Endothelial cell of umbilical vein (primary cell): Measurements from ENCODE around the gene TXNRD3. TPM values are rescaled to one million over a fixed set of nuclear protein-coding genes. Genes with fewer than 3 reads are reported as not detected.

Source experiments
- BruUV-seq: library from RNA; stranded (reverse); fragments of 400-500 nt; replicated peaks from 2 replicates; lab custom pipeline; 2021; lab: Mats Ljungman, UMichigan
- CTCF ChIA-PET: fragments of 300-600, 350-600 bp; sonication (Branson Sonifier 250); formaldehyde crosslinking; loops from one replicate; lab custom pipeline; 2021; ENCODE audit warnings: antibody characterized with exemption, inconsistent platforms; lab: Charles Lee
- POLR2A ChIA-PET: fragments of 300-600, 350-600 bp; sonication (Branson Sonifier 250); formaldehyde crosslinking; loops from one replicate; lab custom pipeline; 2021; ENCODE audit warnings: antibody characterized with exemption, inconsistent platforms; lab: Charles Lee
- DNase-seq: peaks from one replicate; pipeline ENCODE4 v3.0.0-alpha.2; 2011; ENCODE audit warnings: low read depth, low spot score
- FAIRE-seq: peaks from 2 replicates; lab custom pipeline; 2011; peaks lifted over from hg19 to GRCh38; lab: Jason Lieb, UNC
- H2AFZ ChIP-seq: 2 replicates; pipeline ENCODE4 v1.6.0; 2012; ENCODE audit warnings: low read depth, low read length, control low read depth, inconsistent platforms
- H3K27ac ChIP-seq: 2 replicates; pipeline ENCODE4 v1.5.1; 2011; ENCODE audit warnings: low read depth, mild to moderate bottlenecking, control low read depth, low read length, moderate library complexity; ENCODE audit not compliant: insufficient read depth
- H3K27me3 ChIP-seq, 2 experiments: 2 replicates each; pipeline versions ENCODE4 v1.6.0 to v1.6.1; 2011; ENCODE audit warnings: low read length in 2 of 2, mixed read lengths in 1 of 2; ENCODE audit not compliant: control insufficient read depth in 2 of 2, insufficient read depth in 2 of 2
- H3K36me3 ChIP-seq, 2 experiments: 2 replicates in 1 of 2; 3 replicates in 1 of 2; pipeline ENCODE4 v1.5.1; 2011; ENCODE audit warnings: low read length in 2 of 2, mild to moderate bottlenecking in 1 of 2, moderate library complexity in 1 of 2; ENCODE audit not compliant: control insufficient read depth in 2 of 2, insufficient read depth in 2 of 2; ENCODE audit errors: extremely low read depth in 1 of 2
- H3K4me1 ChIP-seq: 3 replicates; pipeline ENCODE4 v1.5.1; 2011; ENCODE audit warnings: mild to moderate bottlenecking, low read length; ENCODE audit not compliant: control insufficient read depth, insufficient read depth; ENCODE audit errors: extremely low read depth
- H3K4me2 ChIP-seq: 2 replicates; pipeline ENCODE4 v1.6.1; 2011; ENCODE audit warnings: low read length, control low read depth, mixed read lengths; ENCODE audit not compliant: insufficient read depth
- H3K4me3 ChIP-seq, 3 experiments: fragments of 200-600 bp in 1 of 3; sonication (generic), shearing (Covaris generic) in 1 of 3; replicated peaks in 1 of 3; 2 replicates each; pipeline ENCODE4 v1.5.1; 2011 to 2016; ENCODE audit warnings: control low read depth in 3 of 3, low read length in 3 of 3, mild to moderate bottlenecking in 2 of 3, inconsistent platforms in 1 of 3, low read depth in 1 of 3, moderate library complexity in 1 of 3; ENCODE audit not compliant: insufficient read depth in 1 of 3
- H3K79me2 ChIP-seq: 2 replicates; pipeline ENCODE4 v1.6.0; 2012; ENCODE audit warnings: low read length, inconsistent platforms; ENCODE audit not compliant: control insufficient read depth, insufficient read depth
- H3K9ac ChIP-seq: replicated peaks from 2 replicates; pipeline ENCODE3; 2011; ENCODE audit warnings: low read length, control low read depth; ENCODE audit not compliant: insufficient read depth; ENCODE audit errors: extremely low read depth
- H3K9me1 ChIP-seq: replicated peaks from 3 replicates; pipeline ENCODE4 v1.6.0; 2011; ENCODE audit warnings: mild to moderate bottlenecking, low read length; ENCODE audit not compliant: control insufficient read depth, insufficient read depth; ENCODE audit errors: extremely low read depth
- H3K9me3 ChIP-seq: replicated peaks from 2 replicates; pipeline ENCODE4 v1.5.1; 2012; ENCODE audit warnings: low read length, inconsistent platforms; ENCODE audit not compliant: control insufficient read depth, insufficient read depth
- H4K20me1 ChIP-seq: replicated peaks from 2 replicates; pipeline ENCODE3; 2011; ENCODE audit warnings: mild to moderate bottlenecking, low read length; ENCODE audit not compliant: control insufficient read depth, insufficient read depth; ENCODE audit errors: extremely low read depth
- CTCF ChIP-seq, 2 donors: IDR thresholded peaks; 1 replicate in 1 of 2; 2 replicates in 1 of 2; pipeline ENCODE4 v1.5.1; 2011; ENCODE audit warnings: low read length in 2 of 2, mild to moderate bottlenecking in 2 of 2, moderate library complexity in 2 of 2, control low read depth in 1 of 2, inconsistent platforms in 1 of 2, low read depth in 1 of 2; ENCODE audit not compliant: insufficient read depth in 1 of 2; ENCODE audit errors: extremely low read depth in 1 of 2
- EZH2 ChIP-seq: IDR thresholded peaks from 2 replicates; pipeline ENCODE4 v1.6.1; 2012; ENCODE audit warnings: borderline replicate concordance, low read depth, mild to moderate bottlenecking, moderate library complexity, low read length, inconsistent platforms; ENCODE audit not compliant: severe bottlenecking
- FOS ChIP-seq: IDR thresholded peaks from 2 replicates; pipeline ENCODE4 v1.6.1; 2011; ENCODE audit warnings: mild to moderate bottlenecking, low read length, moderate library complexity, borderline replicate concordance; ENCODE audit not compliant: insufficient read depth
- GATA2 ChIP-seq: IDR thresholded peaks from 2 replicates; pipeline ENCODE4 v1.7.0; 2011; ENCODE audit warnings: low read depth, mild to moderate bottlenecking, moderate library complexity, mixed read lengths, low read length; ENCODE audit not compliant: insufficient read length, insufficient read depth
- JUN ChIP-seq: IDR thresholded peaks from 2 replicates; pipeline ENCODE4 v1.6.1; 2011; ENCODE audit warnings: borderline replicate concordance, low read depth; ENCODE audit not compliant: insufficient read length, insufficient read depth
- MAX ChIP-seq: IDR thresholded peaks from 2 replicates; pipeline ENCODE4 v1.6.1; 2011; ENCODE audit not compliant: insufficient read depth, insufficient read length
- MYC ChIP-seq: IDR thresholded peaks from one replicate; pipeline ENCODE4 v1.6.1; 2011; ENCODE audit warnings: mild to moderate bottlenecking, low read depth, low read length
- POLR2A ChIP-seq: IDR thresholded peaks from 2 replicates; pipeline ENCODE4 v1.6.1; 2012; ENCODE audit warnings: low read depth, mild to moderate bottlenecking, control low read depth, low read length
- POLR2AphosphoS5 ChIP-seq: IDR thresholded peaks from 2 replicates; pipeline ENCODE4 v1.6.1; 2012; ENCODE audit warnings: low read depth, mild to moderate bottlenecking, control low read depth, low read length, moderate library complexity; ENCODE audit not compliant: insufficient read depth
- dilution Hi-C: fragments of 300-500 bp; cut with MboI; formaldehyde crosslinking; loops from one replicate; pipeline ENCODE4 v1.15.0; 2019; ENCODE audit warnings: low sequenced_read_pairs; ENCODE audit not compliant: extremely low pct_ligation_motif_present
- intact Hi-C: fragments of 100-400 bp; cut with micrococcal nuclease; formaldehyde crosslinking; loops from one replicate; pipeline ENCODE4 v1.10.0; 2022
- polyA plus RNA-seq, 4 experiments: library from polyadenylated mRNA; depleted of rRNA in 3 of 4; stranded (reverse) in 3 of 4; unstranded in 1 of 4; fragments of >200 nt; gene quantifications; 2 replicates each; pipeline versions ENCODE4 v1.2.1 to v1.2.3, GENCODE V29; 2011 to 2012; ENCODE audit warnings: missing spikeins in 1 of 4
- total RNA-seq: library from RNA; stranded (reverse); gene quantifications from 2 replicates; pipeline ENCODE4 v1.2.3, GENCODE V29; 2021

TXNRD3 gene
- total and polyA plus RNA-seq, 2 donors (not counting 3 experiments of a cell fraction or from before 2014, with no cell fraction given): 2.6 to 7.1 TPM

GRCh38 chr3:126569390-126569975 is 85.4 kb downstream of the TXNRD3 start:
- no peaks in the 10 kb centered on the region for H3K9me1 ChIP-seq
- TF ChIP-seq FOS (no peak), MAX (no peak), CTCF (IDR thresholded peaks at IDR 0.05; ENCODE audit: extremely low read depth in 1 of 2, insufficient read depth in 1 of 2, low read depth in 1 of 2, low read length in 2 of 2) (no peak), JUN (no peak), MYC (no peak), POLR2AphosphoS5 (no peak), GATA2 (no peak), EZH2 (no peak), POLR2A (no peak)
- H3K27ac ChIP-seq: no peak overlapping the region
- POLR2A ChIA-PET: no interaction called here
- H3K79me2 ChIP-seq: no peaks in the 10 kb centered on the region
- dilution Hi-C loops (no loop called here), intact Hi-C loops (no loop called here)
- no peaks in the 10 kb centered on the region for H4K20me1 ChIP-seq
- H3K9ac ChIP-seq: no peak overlapping the region
- no peaks in the 10 kb centered on the region for H3K36me3 ChIP-seq
- no peaks in the 10 kb centered on the region for H3K9me3 ChIP-seq
- FAIRE-seq (no peak), DNase-seq (no peak)
- no peak overlapping the region for H3K4me2 ChIP-seq
- H3K4me3 ChIP-seq: no peak overlapping the region
- no peaks in the 10 kb centered on the region for H3K4me1 ChIP-seq
- BruUV-seq: no TSS peak
- CTCF ChIA-PET: interaction anchor here (0.8 kb wide), 2 partner anchors 13 to 14 kb away, joined by 4 read pairs; no protein-coding TSS in a partner anchor
- H2AFZ ChIP-seq: no peak overlapping the region
- peaks cover 6 to 18% of the 10 kb centered on the region in 2 experiments for H3K27me3 ChIP-seq
